Muscle of leg (tissue), 16 donors: ENCODE data around the gene MOB3C. TPM values are rescaled to one million over a fixed set of nuclear protein-coding genes. Genes with fewer than 3 reads are reported as not detected.
A peak's percentile ranks its signal among the peaks of the same experiment; 100 is the strongest.
"Not testable (repeated sequence)": the region's sequence is repeated elsewhere in the genome, so short reads cannot be mapped to it uniquely, and the experiment has no call there.

Source experiments
- DNase-seq: peaks from one replicate; pipeline ENCODE4 v3.0.0; 2013
- H3K27ac ChIP-seq: one replicate; pipeline ENCODE4 v1.5.1; 2013; ENCODE audit warnings: mild to moderate bottlenecking, low read length, control low read depth
- H3K27me3 ChIP-seq: one replicate; pipeline ENCODE4 v1.6.1; 2013; ENCODE audit warnings: low read length; ENCODE audit not compliant: control insufficient read depth, insufficient read depth
- H3K36me3 ChIP-seq: one replicate; pipeline ENCODE4 v1.6.1; 2013; ENCODE audit warnings: low read length; ENCODE audit not compliant: control insufficient read depth, insufficient read depth
- H3K4me1 ChIP-seq: one replicate; pipeline ENCODE4 v1.6.1; 2013; ENCODE audit warnings: low read length; ENCODE audit not compliant: control insufficient read depth, insufficient read depth
- H3K4me3 ChIP-seq: one replicate; pipeline ENCODE4 v1.5.1; 2013; ENCODE audit warnings: low read length, control low read depth
- H3K9me3 ChIP-seq: replicated peaks from 2 replicates; pipeline ENCODE4 v1.6.1; 2013; ENCODE audit warnings: low read depth, low read length; ENCODE audit not compliant: control insufficient read depth
- WGBS: methylation state at CpG from one replicate; pipeline ENCODE4 v1.1.5; 2013; ENCODE audit warnings: missing lambda C conversion rate; ENCODE audit not compliant: insufficient coverage; 5-methylcytosine and 5-hydroxymethylcytosine counted together
- long read RNA-seq, 11 donors: transcript quantifications; one replicate each; lab custom pipeline, GENCODE V29; 2026
- polyA plus RNA-seq, 8 donors: library from polyadenylated mRNA; unstranded; fragments of 120-200 nt; gene quantifications; one replicate each; pipeline versions ENCODE4 v1.2.1 to v1.2.3, GENCODE V29; 2013; ENCODE audit warnings: inconsistent platforms in 1 of 8, low replicate concordance in 1 of 8; ENCODE audit not compliant: insufficient read length in 8 of 8, insufficient read depth in 1 of 8
- total RNA-seq: library from RNA; stranded (reverse); fragments of 120-200 nt; gene quantifications from one replicate; pipeline ENCODE4 v1.2.4, GENCODE V29; 2013

The MOB3C gene
- total RNA-seq (12.6 TPM), polyA plus RNA-seq (10 to 100 TPM; 11.9 to 14.2 (median 12.5) TPM)
- long read RNA-seq, donor 1, partial matches to known transcripts = 0 of 2 reads
- long read RNA-seq, donor 1, other reads (novel, unspliced or antisense) = 0 of 2 reads
- long read RNA-seq, donor 2, partial matches to known transcripts = 0 of 1 reads
- long read RNA-seq, donor 2, other reads (novel, unspliced or antisense) = 0 of 1 reads
- long read RNA-seq, donor 3, partial matches to known transcripts = 0 of 3 reads
- long read RNA-seq, donor 3, other reads (novel, unspliced or antisense) = 0 of 3 reads
- long read RNA-seq, donor 4, full-length matches to known transcripts = 3 of 13 reads
- long read RNA-seq, donor 4, partial matches to known transcripts = 10 of 13 reads
- long read RNA-seq, donor 4, other reads (novel, unspliced or antisense) = 0 of 13 reads
- long read RNA-seq, donor 5, full-length matches to known transcripts = 8 of 8 reads
- long read RNA-seq, donor 5, partial matches to known transcripts = 0 of 8 reads
- long read RNA-seq, donor 5, other reads (novel, unspliced or antisense) = 0 of 8 reads
- long read RNA-seq, donor 6, partial matches to known transcripts = 0 of 5 reads
- long read RNA-seq, donor 6, other reads (novel, unspliced or antisense) = 0 of 5 reads
- long read RNA-seq, donor 7, partial matches to known transcripts = 0 of 4 reads
- long read RNA-seq, donor 7, other reads (novel, unspliced or antisense) = 0 of 4 reads
- long read RNA-seq, donor 8, partial matches to known transcripts = 0 of 2 reads
- long read RNA-seq, donor 8, other reads (novel, unspliced or antisense) = 0 of 2 reads
- long read RNA-seq, donor 9, partial matches to known transcripts = 0 of 2 reads
- long read RNA-seq, donor 9, other reads (novel, unspliced or antisense) = 0 of 2 reads
- long read RNA-seq, donor 10, transcript MOB3C-202 (4 exons, 2,822 nt) = major isoform, 5 of 5 reads
- long read RNA-seq, donor 10, partial matches to known transcripts = 0 of 5 reads
- long read RNA-seq, donor 10, other reads (novel, unspliced or antisense) = 0 of 5 reads
- long read RNA-seq, donor 11, partial matches to known transcripts = 0 of 2 reads
- long read RNA-seq, donor 11, other reads (novel, unspliced or antisense) = 0 of 2 reads

- H3K4me1 ChIP-seq = peaks cover 48% of the 10 kb centered on the region
- DNase-seq = peak; percentile 96
- H3K4me3 ChIP-seq = peak within 1 kb of the TSS; percentile 90
- peak within 1 kb of the TSS; percentile 94 for H3K27ac ChIP-seq
- peaks cover 16% of the 10 kb centered on the region for H3K36me3 ChIP-seq
- H3K27me3 ChIP-seq = peaks cover 3% of the 10 kb centered on the region
- H3K9me3 ChIP-seq = no peaks in the 10 kb centered on the region
- WGBS = under 1% methylated on average over 40 of the region's 62 CpGs
Observed at GRCh38 chr1:46616277-46617107, at the start of gene MOB3C. TSS of gene MOB3C (minus strand) at chr1:46616811. CDS start at chr1:46613321, 3,490 bp downstream.

- DNase-seq = no peak
- WGBS = 29% methylated on average over 1 of the region's 2 CpGs
- Histone ChIP-seq H3K36me3 (peaks cover 22% of the 10 kb centered on the region), H3K4me3 (no peak overlapping the region), H3K4me1 (peaks cover 10% of the 10 kb centered on the region), H3K27ac (no peak overlapping the region), H3K27me3 (no peaks in the 10 kb centered on the region), H3K9me3 (no peaks in the 10 kb centered on the region)
Observed at GRCh38 chr1:46665983-46666382, 49.4 kb upstream of the MOB3C start.

- H3K4me1 ChIP-seq, H3K9me3 ChIP-seq, DNase-seq, H3K27ac ChIP-seq, H3K4me3 ChIP-seq, H3K27me3 ChIP-seq: not testable (repeated sequence)
- no CpG with 5 or more reads among the region's 5 CpGs for WGBS
- H3K36me3 ChIP-seq = peaks cover 34% of the 10 kb centered on the region
Observed at GRCh38 chr1:46662919-46663318, 46.3 kb upstream of the MOB3C start.

GRCh38 chr1:46660116-46660515 is 43.5 kb upstream of the MOB3C start:
- H3K36me3 ChIP-seq = peaks cover 40% of the 10 kb centered on the region
- not testable (repeated sequence) for H3K27me3 ChIP-seq, H3K4me3 ChIP-seq, H3K27ac ChIP-seq, H3K9me3 ChIP-seq, DNase-seq, H3K4me1 ChIP-seq
- WGBS = 100% methylated on average over 2 of the region's 5 CpGs

- H3K36me3 ChIP-seq = peaks cover 39% of the 10 kb centered on the region
- H3K9me3 ChIP-seq = no peaks in the 10 kb centered on the region
- H3K4me1 ChIP-seq = no peaks in the 10 kb centered on the region
- no peak overlapping the region for H3K27ac ChIP-seq
- H3K4me3 ChIP-seq = no peak overlapping the region
- H3K27me3 ChIP-seq = no peaks in the 10 kb centered on the region
- DNase-seq = no peak
- WGBS = no CpG with 5 or more reads among the region's 2 CpGs
Observed at GRCh38 chr1:46659307-46659870, 42.8 kb upstream of the MOB3C start.

GRCh38 chr1:46657775-46658174 is 41.2 kb upstream of the MOB3C start:
- no CpG with 5 or more reads among the region's 1 CpG for WGBS
- H3K36me3 ChIP-seq = peaks cover 41% of the 10 kb centered on the region
- no peak for DNase-seq
- no peaks in the 10 kb centered on the region for H3K9me3 ChIP-seq
- no peaks in the 10 kb centered on the region for H3K27me3 ChIP-seq
- H3K4me1 ChIP-seq = no peaks in the 10 kb centered on the region
- no peak overlapping the region for H3K4me3 ChIP-seq
- H3K27ac ChIP-seq = no peak overlapping the region

GRCh38 chr1:46656643-46657042 is 40.0 kb upstream of the MOB3C start:
- Histone ChIP-seq H3K27me3 (no peaks in the 10 kb centered on the region), H3K27ac (no peak overlapping the region), H3K4me3 (no peak overlapping the region), H3K9me3 (no peaks in the 10 kb centered on the region), H3K4me1 (no peaks in the 10 kb centered on the region), H3K36me3 (peaks cover 42% of the 10 kb centered on the region)
- no CpG with 5 or more reads among the region's 2 CpGs for WGBS
- DNase-seq = no peak

GRCh38 chr1:46655848-46656247 is 39.2 kb upstream of the MOB3C start:
- Histone ChIP-seq H3K4me3 (no peak overlapping the region), H3K4me1 (no peaks in the 10 kb centered on the region), H3K9me3 (no peaks in the 10 kb centered on the region), H3K27me3 (no peaks in the 10 kb centered on the region), H3K36me3 (peaks cover 42% of the 10 kb centered on the region), H3K27ac (no peak overlapping the region)
- no peak for DNase-seq

- not testable (repeated sequence) for DNase-seq, H3K4me3 ChIP-seq, H3K27ac ChIP-seq, H3K27me3 ChIP-seq, H3K4me1 ChIP-seq, H3K9me3 ChIP-seq
- peaks cover 45% of the 10 kb centered on the region for H3K36me3 ChIP-seq
- WGBS = no CpG with 5 or more reads among the region's 2 CpGs
Observed at GRCh38 chr1:46654698-46655097, 38.1 kb upstream of the MOB3C start.
